ENCODE results near the gene DLK1. TPM values are rescaled to one million over a fixed set of nuclear protein-coding genes. Genes with fewer than 3 reads are reported as not detected.

Gene DLK1
- total and polyA plus RNA-seq, 2 experiments from 2014 or later: 1,378 to 3,299 TPM

DNA sequence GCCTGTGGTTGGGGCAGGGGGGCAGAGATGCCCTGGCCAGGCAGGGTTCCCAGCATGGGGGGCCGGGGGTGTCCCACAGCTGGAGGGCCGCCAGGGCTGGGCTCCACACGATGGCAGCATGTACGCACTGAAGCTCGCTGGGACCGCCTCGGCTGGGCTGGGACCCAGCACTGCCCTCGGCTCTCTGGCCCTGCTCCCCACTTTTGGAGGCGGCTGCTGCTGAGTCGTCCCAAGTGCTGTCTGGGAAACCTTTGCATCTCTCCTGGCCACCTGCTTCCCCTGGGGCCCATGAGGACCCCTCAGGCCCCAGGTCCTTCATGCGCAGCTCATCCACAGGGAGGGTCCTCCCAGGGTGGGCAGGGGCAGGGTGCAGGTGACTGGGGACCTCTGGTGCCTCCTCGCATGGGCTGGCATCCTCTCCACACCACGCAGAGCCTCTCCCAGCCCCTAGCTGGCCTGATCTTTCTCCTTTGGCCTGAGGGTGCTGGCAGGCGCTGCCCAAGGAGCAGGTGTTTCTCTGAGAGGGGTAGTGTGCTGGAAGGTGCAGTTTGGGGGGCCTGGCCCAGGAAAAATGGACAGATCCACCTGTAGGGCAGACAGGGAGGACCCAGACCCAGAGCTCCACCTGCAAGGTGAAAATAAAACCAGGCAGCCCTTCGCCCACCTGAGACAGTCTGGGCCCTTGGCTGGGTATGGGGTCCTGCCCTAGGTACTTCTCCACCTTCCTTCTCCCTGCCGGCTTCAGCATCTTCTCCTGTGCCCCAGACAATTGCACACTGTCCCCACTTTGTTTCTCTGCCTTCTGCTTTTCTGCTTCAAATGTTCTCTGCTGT is 46.9 kb downstream of the DLK1 start:
- no peaks in the 10 kb centered on the region for H3K79me2 ChIP-seq
- H2AFZ ChIP-seq: no peak overlapping the region
- no peaks in the 10 kb centered on the region for H3K9me2 ChIP-seq (replicated peaks; ENCODE audit: insufficient read depth)
- H3K4me3 ChIP-seq: no peak overlapping the region
- no peak overlapping the region for H3K27ac ChIP-seq
- H3K4me2 ChIP-seq: no peak overlapping the region
- no peaks in the 10 kb centered on the region for H3K36me3 ChIP-seq (replicated peaks; ENCODE audit: insufficient read depth, low read depth)
- H3K27me3 ChIP-seq: no peaks in the 10 kb centered on the region
- no peaks in the 10 kb centered on the region for H3K9me3 ChIP-seq (ENCODE audit: low read depth)
- no peaks in the 10 kb centered on the region for H4K20me1 ChIP-seq (ENCODE audit: insufficient read depth, poor library complexity, severe bottlenecking)
- no peak for TF ChIP-seq CTCF (IDR thresholded peaks at IDR 0.05; ENCODE audit: poor library complexity)
- 94% methylated on average over 16 of the region's 16 CpGs for WGBS (ENCODE audit: low lambda C conversion rate, missing lambda C conversion rate)
- DNase-seq (ENCODE audit: low spot score): no peak
- H3K4me1 ChIP-seq (ENCODE audit: insufficient read depth): peaks cover 23% of the 10 kb centered on the region

GRCh38 chr14:100774164-100774537 is 47.5 kb downstream of the DLK1 start:
- Histone ChIP-seq H3K27me3 (no peaks in the 10 kb centered on the region), H3K9me3 (ENCODE audit: low read depth) (no peaks in the 10 kb centered on the region), H3K4me1 (ENCODE audit: insufficient read depth) (peaks cover 23% of the 10 kb centered on the region), H3K4me2 (no peak overlapping the region), H3K79me2 (no peaks in the 10 kb centered on the region), H3K4me3 (no peak overlapping the region), H3K9me2 (replicated peaks; ENCODE audit: insufficient read depth) (no peaks in the 10 kb centered on the region), H3K36me3 (replicated peaks; ENCODE audit: insufficient read depth, low read depth) (no peaks in the 10 kb centered on the region), H4K20me1 (ENCODE audit: insufficient read depth, poor library complexity, severe bottlenecking) (no peaks in the 10 kb centered on the region), H3K27ac (no peak overlapping the region), H2AFZ (no peak overlapping the region)
- TF ChIP-seq EZH2 (IDR thresholded peaks at IDR 0.05; ENCODE audit: borderline replicate concordance) (no peak), CTCF (IDR thresholded peaks at IDR 0.05; ENCODE audit: poor library complexity) (no peak), EZH2phosphoT487 (IDR thresholded peaks at IDR 0.05; ENCODE audit: low read depth, severe bottlenecking, unreplicated experiment) (no peak)
- no peak for DNase-seq (ENCODE audit: low spot score)
- 93% methylated on average over 9 of the region's 9 CpGs for WGBS (ENCODE audit: low lambda C conversion rate, missing lambda C conversion rate)

DNA sequence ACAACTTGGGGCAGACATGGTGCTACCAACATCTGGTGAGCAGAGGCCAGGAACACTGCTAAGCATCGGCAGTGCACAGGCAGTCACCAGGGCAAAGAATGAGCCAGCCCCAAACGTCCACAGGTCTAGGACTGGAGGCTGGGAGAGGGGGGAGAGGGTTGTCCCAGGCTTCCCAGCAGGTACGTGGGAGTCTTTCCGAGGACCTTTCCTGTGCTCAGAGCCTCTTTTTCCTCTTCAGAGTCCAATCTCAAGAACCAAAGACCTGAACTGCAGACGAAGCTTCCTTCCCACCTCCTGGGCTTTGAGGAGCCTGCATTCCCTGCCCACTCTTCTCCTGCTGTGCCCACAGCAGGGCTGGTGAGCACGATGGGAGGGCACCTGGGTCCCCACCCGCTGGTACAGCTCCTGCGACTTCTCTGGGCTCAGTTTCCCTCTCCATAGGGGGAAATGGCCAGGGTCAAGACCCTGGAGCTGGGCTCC is 48.7 kb downstream of the DLK1 start:
- no peaks in the 10 kb centered on the region for H3K36me3 ChIP-seq (replicated peaks; ENCODE audit: insufficient read depth, low read depth)
- H3K4me3 ChIP-seq: no peak overlapping the region
- WGBS (ENCODE audit: low lambda C conversion rate, missing lambda C conversion rate): 83% methylated on average over 8 of the region's 8 CpGs
- H3K9me3 ChIP-seq (ENCODE audit: low read depth): no peaks in the 10 kb centered on the region
- H3K27me3 ChIP-seq: no peaks in the 10 kb centered on the region
- DNase-seq (ENCODE audit: low spot score): no peak
- H3K9me2 ChIP-seq (replicated peaks; ENCODE audit: insufficient read depth): no peaks in the 10 kb centered on the region
- H3K79me2 ChIP-seq: no peaks in the 10 kb centered on the region
- H2AFZ ChIP-seq: no peak overlapping the region
- peaks cover 21% of the 10 kb centered on the region for H3K4me1 ChIP-seq (ENCODE audit: insufficient read depth)
- no peaks in the 10 kb centered on the region for H4K20me1 ChIP-seq (ENCODE audit: insufficient read depth, poor library complexity, severe bottlenecking)
- no peak overlapping the region for H3K4me2 ChIP-seq
- TF ChIP-seq EZH2 (IDR thresholded peaks at IDR 0.05; ENCODE audit: borderline replicate concordance) (no peak), EZH2phosphoT487 (IDR thresholded peaks at IDR 0.05; ENCODE audit: low read depth, severe bottlenecking, unreplicated experiment) (no peak), CTCF (IDR thresholded peaks at IDR 0.05; ENCODE audit: poor library complexity) (no peak)
- peak overlapping the region; percentile 96 for H3K27ac ChIP-seq

Data from hepatocyte (in vitro differentiated cells).